Measurements from ENCODE around the gene CLSTN3. TPM values are rescaled to one million over a fixed set of nuclear protein-coding genes. Genes with fewer than 3 reads are reported as not detected.
A peak's percentile ranks its signal among the peaks of the same experiment; 100 is the strongest.

The CLSTN3 gene
- total and polyA plus RNA-seq, 7 donors = 3.7 to 41.5 (median 12.6) TPM

GRCh38 chr12:7161811-7162210 lies 31.6 kb downstream of the CLSTN3 start:
- Histone ChIP-seq H3K27ac (no peak overlapping the region), H3K27me3 (peaks cover 0 to 13% (median 9%) of the 10 kb centered on the region in 3 donors), H3K36me3 (no peaks in the 10 kb centered on the region), H3K4me3 (no peak overlapping the region), H3K4me1 (no peaks in the 10 kb centered on the region), H3K9me3 (no peaks in the 10 kb centered on the region)
- intact Hi-C loops (cut with DNase I) = no loop called here
- TF ChIP-seq EP300 (IDR thresholded peaks at IDR 0.05) (no peak), POLR2A (IDR thresholded peaks at IDR 0.05) (no peak), POLR2AphosphoS5 (IDR thresholded peaks at IDR 0.05) (no peak), CTCF (IDR thresholded peaks at IDR 0.05) (no peak)
- peak; percentile 40 for DNase-seq
- 87% methylated on average over 5 of the region's 5 CpGs for WGBS, 2 donors

- TF ChIP-seq CTCF (IDR thresholded peaks at IDR 0.05) = peak in 2 of 4 experiments; percentile 21 to 29
- TF ChIP-seq EP300 (IDR thresholded peaks at IDR 0.05) = no peak
- DNase-seq = peak; percentile 60
- no peak overlapping the region for H3K4me3 ChIP-seq
- H3K9me3 ChIP-seq = no peaks in the 10 kb centered on the region
- 4 to 6% methylated on average over 19 of the region's 19 CpGs for WGBS, 2 donors
- intact Hi-C loops (cut with DNase I) = no loop called here
- H3K4me1 ChIP-seq = no peaks in the 10 kb centered on the region
- H3K27ac ChIP-seq = no peak overlapping the region
- peaks cover 0 to 13% (median 9%) of the 10 kb centered on the region in 3 donors for H3K27me3 ChIP-seq
- no peaks in the 10 kb centered on the region for H3K36me3 ChIP-seq
These were observed 32.5 kb downstream of the CLSTN3 start for GRCh38 chr12:7162691-7163114.

- TF ChIP-seq POLR2AphosphoS5 (IDR thresholded peaks at IDR 0.05) = no peak
- no peak for TF ChIP-seq POLR2A (IDR thresholded peaks at IDR 0.05)
- no peak for TF ChIP-seq EP300 (IDR thresholded peaks at IDR 0.05)
- no peak for TF ChIP-seq CTCF (IDR thresholded peaks at IDR 0.05)
- Histone ChIP-seq H3K9me3 (peaks cover 0 to 3% (median 1%) of the 10 kb centered on the region in 4 donors), H3K27ac (no peak overlapping the region), H3K4me1 (no peaks in the 10 kb centered on the region), H3K36me3 (no peaks in the 10 kb centered on the region), H3K27me3 (no peaks in the 10 kb centered on the region), H3K4me3 (no peak overlapping the region)
- intact Hi-C loops (cut with DNase I) = no loop called here
- no peak for DNase-seq
These were observed 39.8 kb downstream of the CLSTN3 start for GRCh38 chr12:7169951-7170350.

GRCh38 chr12:7171854-7172253 lies 41.7 kb downstream of the CLSTN3 start:
- WGBS, 2 donors = 61 to 86% methylated on average over 1 of the region's 1 CpG
- no peak for TF ChIP-seq EP300 (IDR thresholded peaks at IDR 0.05)
- TF ChIP-seq POLR2AphosphoS5 (IDR thresholded peaks at IDR 0.05) = no peak
- no peak for TF ChIP-seq CTCF (IDR thresholded peaks at IDR 0.05)
- no peak for TF ChIP-seq POLR2A (IDR thresholded peaks at IDR 0.05)

GRCh38 chr12:7175493-7175892 lies 45.3 kb downstream of the CLSTN3 start:
- Histone ChIP-seq H3K4me3 (no peak overlapping the region), H3K36me3 (no peaks in the 10 kb centered on the region), H3K9me3 (no peaks in the 10 kb centered on the region), H3K4me1 (no peaks in the 10 kb centered on the region), H3K27me3 (no peaks in the 10 kb centered on the region), H3K27ac (no peak overlapping the region)
- DNase-seq = no peak
- no peak for TF ChIP-seq POLR2AphosphoS5 (IDR thresholded peaks at IDR 0.05)
- TF ChIP-seq CTCF (IDR thresholded peaks at IDR 0.05) = no peak
- no peak for TF ChIP-seq POLR2A (IDR thresholded peaks at IDR 0.05)
- TF ChIP-seq EP300 (IDR thresholded peaks at IDR 0.05) = no peak
- intact Hi-C loops (cut with DNase I) = no loop called here

More at GRCh38 chr12:7171854-7172253, 41.7 kb downstream of the CLSTN3 start:
- H3K27ac ChIP-seq = no peak overlapping the region
- DNase-seq = no peak
- no peak overlapping the region for H3K4me3 ChIP-seq
- no peaks in the 10 kb centered on the region for H3K27me3 ChIP-seq
- peaks cover 0 to 3% (median 1%) of the 10 kb centered on the region in 4 donors for H3K9me3 ChIP-seq
- no peaks in the 10 kb centered on the region for H3K36me3 ChIP-seq
- no peaks in the 10 kb centered on the region for H3K4me1 ChIP-seq
- intact Hi-C loops (cut with DNase I) = no loop called here
